GM18505 (cell line): ENCODE measurements around the gene GPR160.

Experiments used
- ATAC-seq: cut with Tn5 transposase; IDR thresholded peaks from one replicate; pipeline ENCODE4 v1.9.1; 2021; ENCODE audit not compliant: unreplicated experiment
- POLR2A ChIP-seq: IDR thresholded peaks from 4 replicates; pipeline ENCODE4 v1.6.1; 2011; ENCODE audit warnings: borderline replicate concordance; ENCODE audit not compliant: insufficient read depth, insufficient read length; ENCODE audit errors: extremely low read depth

Gene GPR160

DNA sequence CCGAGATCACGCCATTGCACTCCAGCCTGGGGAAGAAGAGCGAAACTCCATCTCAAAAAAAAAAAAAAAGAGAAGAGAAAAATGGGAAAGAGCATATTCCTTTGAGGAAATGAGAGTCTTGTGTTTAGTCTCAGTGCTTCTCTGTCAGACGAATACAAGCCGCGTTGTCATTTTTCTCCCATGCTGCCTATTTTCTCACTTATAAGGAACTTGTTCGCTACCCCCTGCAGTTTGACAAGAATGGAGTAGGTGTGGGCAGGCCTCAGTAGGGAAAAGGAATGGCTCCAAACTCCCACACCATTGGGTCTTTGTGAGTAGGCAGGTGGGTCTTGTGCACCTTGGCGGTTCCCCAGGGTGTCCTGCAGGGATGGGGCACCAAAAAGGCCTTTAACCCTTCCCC lies 6.5 kb downstream of the GPR160 start:
- no peak for TF ChIP-seq POLR2A
- no peak for ATAC-seq

DNA sequence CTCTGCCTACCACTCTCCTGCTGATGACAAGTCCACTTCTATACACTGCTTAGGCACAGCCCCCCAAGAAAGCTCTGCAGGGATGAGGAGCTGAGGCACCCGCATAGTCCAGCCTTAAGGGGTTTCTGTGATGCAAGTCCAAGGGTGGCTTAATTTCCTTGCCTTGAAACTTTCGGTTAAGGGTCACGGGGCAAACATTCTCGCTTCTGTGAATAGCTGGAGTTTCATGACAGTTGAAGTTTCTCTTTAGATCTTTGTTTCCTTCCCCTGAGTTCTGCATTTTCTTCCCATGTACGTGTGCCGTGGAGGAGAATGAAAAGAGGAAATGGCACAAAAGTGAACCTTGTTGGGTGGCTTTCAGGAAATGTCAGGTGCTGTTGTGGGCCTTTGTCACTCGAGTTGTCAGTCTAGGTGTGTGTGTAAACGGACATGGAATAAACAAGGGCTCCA lies 7.0 kb downstream of the GPR160 start:
- TF ChIP-seq POLR2A, result peak; percentile 29
- peak; percentile 76 for ATAC-seq

DNA sequence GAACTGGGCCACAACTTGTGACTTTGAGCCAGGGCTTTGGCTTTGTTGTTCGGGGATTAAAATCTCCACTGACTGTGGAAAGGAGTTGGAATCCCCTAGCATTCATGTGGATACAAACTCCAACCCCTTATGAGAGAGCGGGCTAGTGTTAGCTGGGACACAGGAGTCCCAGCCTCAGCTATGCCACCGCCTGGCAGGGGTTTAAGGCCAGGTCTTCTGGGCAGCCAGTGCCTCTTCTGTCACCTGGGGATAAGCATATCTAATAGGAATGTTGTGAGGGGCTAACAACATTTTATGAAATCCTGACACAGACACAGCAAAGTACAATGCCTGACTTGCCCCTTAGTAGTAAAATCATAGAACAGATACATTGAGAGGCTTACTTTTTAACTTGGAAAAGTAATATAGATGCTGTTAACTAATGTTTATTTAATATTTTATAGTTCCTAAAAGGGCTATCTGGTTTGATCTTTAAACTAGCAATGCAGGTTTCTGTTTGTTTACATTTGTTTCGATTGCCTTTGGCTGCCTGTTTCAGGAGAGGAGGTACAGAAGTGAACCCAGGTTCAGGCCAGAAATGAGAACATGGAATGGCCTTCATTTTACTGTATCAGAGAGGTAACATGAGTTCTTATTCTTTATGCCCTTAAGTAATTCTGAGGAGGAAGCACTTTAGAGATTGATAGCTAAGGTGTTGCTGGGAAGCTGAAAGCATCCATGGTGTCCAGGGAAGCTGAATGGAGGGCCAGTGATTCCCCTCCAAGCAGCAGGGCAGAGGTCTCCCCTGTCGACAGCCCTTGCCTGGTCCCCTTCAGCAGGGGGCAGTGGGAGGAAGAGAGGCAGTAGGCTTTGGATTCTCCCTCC lies 8.7 kb downstream of the GPR160 start:
- no peak for ATAC-seq
- TF ChIP-seq POLR2A, result no peak

DNA sequence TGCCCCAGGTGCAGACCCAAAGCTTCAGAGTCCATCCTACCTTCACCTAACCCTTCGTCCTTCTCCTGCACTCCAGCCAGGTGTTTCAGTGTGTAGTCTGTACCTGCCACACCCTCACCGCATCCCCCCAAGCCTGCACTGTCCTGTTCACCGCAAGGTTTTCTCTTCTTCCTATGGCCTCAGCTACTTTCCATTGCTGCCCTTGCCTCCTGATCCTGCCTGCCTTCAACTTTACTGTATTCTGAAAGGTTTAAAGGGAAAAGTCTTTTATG lies 9.3 kb downstream of the GPR160 start:
- no peak for ATAC-seq
- TF ChIP-seq POLR2A, result no peak

DNA sequence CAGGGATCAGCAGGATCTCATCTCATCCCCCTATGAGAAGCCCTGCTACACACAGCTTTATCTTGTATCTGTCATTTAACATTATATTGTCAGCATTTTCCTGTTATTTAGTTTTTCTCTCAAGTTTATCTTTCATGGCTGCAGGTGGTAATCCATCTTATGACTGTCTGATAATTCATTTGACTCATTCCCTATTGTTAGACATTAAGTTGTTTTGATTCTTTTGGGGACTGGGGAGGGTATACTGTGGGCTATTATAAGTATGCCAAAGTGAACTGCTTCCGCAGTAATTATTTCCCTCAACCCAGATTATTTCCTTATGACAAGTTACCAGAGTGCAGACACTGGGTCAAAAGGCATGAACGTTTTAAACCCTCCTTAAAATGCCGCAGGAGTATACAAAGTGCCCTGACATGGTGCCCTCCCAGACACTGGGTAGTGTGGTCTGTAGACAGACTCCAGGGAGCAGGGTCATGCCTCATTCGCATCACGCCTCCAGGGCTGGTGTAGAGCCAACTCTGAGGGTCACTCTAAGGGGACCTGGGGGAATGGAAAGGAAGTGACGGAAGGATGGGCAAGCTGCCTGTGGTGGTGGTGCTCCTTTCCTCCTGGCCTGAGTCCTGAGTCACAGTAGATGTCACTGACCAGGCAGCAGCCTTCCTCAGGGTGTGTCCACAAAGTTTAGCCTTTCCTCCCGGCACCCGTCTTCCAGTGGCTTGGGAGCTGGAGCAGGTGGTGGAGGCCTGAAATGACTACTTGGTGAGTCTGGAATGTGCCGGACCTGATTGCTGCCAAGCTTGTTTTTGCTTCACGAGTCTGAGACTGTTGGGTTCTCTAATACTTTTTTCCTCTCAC lies 11.6 kb downstream of the GPR160 start:
- ATAC-seq, result no peak
- no peak for TF ChIP-seq POLR2A

DNA sequence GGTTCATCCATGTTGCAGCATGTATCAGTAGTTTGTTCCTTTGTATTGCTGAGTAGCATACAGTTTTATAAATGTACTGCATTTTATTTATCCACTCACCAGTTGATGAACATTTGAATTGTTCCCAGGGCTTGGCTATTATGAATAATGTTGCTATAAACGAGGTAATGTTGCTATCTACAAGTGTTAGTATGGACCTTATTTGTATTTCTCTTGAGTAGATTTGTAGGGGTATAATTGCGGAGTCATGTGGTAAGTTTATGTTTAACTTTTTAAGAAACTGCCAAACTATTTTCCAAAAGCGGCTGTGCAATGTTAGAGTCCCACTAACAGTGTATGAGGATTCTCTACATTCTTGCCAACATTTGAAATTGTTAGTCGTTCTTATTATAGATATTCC lies 13.0 kb downstream of the GPR160 start:
- no peak for TF ChIP-seq POLR2A
- ATAC-seq, result no peak

DNA sequence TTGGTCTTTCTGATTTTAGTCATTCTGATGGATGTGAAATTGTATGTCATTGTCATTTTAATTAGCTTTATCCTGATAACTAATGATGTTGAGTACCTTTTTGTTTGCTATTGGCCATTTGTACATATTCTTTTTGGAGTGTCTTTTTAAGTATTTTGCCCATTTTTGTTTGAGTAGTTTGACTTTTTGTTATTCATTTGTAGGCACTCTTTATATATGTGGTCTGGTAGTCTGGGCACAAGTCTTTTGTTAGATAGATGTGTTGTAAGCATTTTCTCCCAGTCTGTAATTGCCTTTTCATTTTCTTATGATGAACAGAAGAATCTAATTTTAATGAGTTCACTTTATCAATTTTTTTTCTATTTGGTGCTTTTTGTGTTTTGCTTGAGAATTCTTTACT lies 14.6 kb downstream of the GPR160 start:
- no peak for ATAC-seq

DNA sequence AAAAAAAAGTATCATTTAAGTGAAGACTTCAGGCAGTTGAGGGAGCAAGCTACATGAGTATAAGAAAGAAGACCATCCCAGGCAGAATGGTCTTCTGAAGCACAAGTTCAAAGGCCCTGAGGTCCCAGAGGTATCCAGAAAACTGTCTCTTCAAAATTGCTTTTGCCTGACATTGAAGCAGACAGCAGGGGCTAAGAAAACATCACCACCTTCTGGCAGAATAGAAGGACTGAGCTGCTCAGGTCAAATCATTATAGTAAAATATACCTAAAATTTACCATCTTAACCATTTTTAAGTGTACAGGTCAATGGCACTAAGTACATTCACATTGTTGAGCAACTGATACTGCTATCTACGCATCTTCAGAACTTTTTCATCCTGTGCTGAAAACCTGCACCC lies 16.4 kb downstream of the GPR160 start:
- ATAC-seq, result no peak
- no peak for TF ChIP-seq POLR2A

More for the DNA sequence above, 14.6 kb downstream of the GPR160 start:
- TF ChIP-seq POLR2A, result no peak

DNA sequence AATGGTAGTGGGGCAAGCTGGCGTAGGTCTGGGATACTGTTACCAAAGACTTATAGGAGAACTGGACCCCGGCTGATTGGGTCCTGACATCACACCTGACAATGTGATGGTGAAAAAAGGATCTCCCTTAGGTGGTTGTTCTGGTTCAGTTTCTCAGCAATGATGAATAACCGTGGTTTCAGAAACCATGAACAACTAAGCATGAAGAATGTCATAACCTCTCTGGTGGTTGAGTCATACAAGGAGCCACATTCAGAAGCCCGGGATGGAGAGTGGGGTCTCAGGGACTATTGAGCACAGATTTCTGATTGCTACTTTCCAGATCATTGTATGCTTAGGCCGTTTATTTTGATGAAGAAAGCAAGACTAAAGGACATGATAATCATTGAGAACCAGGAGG lies 17.4 kb downstream of the GPR160 start:
- no peak for TF ChIP-seq POLR2A

DNA sequence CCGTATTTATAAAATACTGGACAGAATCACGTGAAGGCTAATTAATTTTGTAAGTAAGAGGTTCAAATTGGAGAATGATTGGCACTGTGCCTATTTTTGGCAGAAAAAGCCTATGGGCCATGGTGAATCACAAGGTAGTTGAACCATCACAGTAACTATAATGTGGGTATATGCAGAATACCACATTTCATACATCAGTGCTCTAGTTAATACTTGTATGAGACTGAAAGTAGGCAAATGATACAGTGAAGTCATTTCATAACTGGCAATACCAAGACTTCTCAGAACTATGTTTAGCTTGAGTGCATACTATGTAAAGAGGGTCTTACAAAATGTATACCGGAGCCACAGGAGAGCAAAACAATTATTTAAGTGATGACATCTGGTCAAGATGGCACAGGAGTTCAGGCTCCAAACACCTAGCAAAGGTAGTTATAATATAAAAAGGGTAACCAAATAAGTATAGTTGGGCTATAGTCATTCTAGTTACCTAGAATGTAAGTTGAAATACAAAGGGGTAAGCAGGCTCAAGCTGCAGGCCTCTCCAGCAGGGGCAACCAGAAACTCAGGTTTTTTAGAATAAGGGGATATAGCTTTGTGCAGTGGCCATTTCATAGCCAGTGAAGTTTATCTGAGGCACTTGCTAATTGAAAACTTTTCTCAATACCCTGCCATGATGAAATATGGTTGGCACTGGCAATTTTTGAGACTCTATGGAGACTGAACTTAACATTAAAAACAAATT lies 19.1 kb downstream of the GPR160 start:
- peak; percentile 93 for ATAC-seq
- TF ChIP-seq POLR2A, result no peak

More for the DNA sequence above, 17.4 kb downstream of the GPR160 start:
- ATAC-seq, result peak; percentile 56

DNA sequence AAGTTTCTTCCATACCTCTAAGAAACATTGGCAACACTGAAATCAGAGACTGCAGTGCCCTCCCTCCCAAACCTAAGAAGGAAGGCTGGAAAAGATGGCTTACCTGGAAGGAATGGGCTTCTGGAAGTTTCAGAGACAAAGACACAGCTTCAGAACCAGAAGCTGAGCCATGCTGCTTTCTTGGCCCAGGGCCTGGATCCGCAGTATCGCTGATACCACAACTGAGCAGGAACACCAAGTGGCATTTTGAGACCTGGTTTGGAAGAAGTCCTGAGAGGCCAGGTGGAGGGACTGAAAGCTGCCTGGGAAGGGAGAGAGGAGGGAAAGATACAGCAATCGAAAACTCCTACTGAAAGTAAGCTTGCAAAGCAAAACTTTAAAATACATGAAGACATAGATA lies 19.8 kb downstream of the GPR160 start:
- TF ChIP-seq POLR2A, result no peak
- no peak for ATAC-seq

DNA sequence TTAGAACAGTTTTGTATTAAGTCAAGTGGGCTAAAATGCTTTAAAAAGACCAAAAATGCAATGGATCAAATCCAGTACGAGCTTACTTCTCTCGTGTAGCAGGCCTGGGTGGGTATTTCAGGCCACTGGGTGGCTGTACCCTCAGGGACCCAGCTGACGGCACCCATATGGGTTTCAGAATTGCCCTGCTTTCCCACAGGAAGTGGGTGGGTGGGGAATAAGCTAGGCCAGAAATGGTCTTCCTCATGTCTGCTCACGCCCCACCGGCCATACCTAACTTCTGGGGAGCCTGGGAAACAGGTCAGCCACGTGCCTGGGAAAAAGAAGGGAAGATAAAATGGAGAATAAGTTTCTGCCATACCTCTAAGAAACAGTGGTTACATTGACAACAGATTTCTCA lies 20.3 kb downstream of the GPR160 start:
- no peak for ATAC-seq
- peak; percentile 32 for TF ChIP-seq POLR2A

DNA sequence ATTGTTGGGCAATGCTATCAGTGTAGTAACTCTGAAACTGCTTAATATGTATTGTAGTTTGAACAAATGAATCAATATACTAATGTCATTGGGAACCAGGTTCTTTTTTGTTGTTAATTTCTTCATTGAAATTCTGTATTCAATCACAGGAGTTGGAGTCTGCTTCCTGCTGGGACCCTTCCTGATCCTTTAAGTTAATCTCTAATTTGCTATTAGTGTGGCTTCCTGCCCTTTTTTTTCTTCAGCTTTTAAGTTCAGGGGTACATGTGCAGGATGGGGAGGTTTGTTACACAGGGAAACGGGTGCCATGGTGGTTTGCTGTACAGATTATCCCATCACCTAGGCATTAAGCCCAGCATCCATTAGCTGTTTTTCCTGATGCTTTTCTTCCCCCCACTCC lies 21.7 kb downstream of the GPR160 start:
- no peak for TF ChIP-seq POLR2A
- ATAC-seq, result no peak
